IMR-90 (cell line): ENCODE results near the gene CFAP61.

Experiments
- BHLHE40 ChIP-seq: fragments of 150-350 bp; IDR thresholded peaks from 2 replicates; pipeline ENCODE4 v1.6.1; 2016; ENCODE audit warnings: mild to moderate bottlenecking, low read depth, low read length
- CHD1 ChIP-seq: IDR thresholded peaks from 2 replicates; pipeline ENCODE4 v1.6.1; 2012; ENCODE audit warnings: low read depth, low read length, improper control_type of control experiment
- CTCF ChIP-seq: conservative IDR thresholded peaks from 2 replicates; pipeline ENCODE4 v1.5.1; 2012; ENCODE audit warnings: mild to moderate bottlenecking, low read depth, low read length, improper control_type of control experiment
- MAFK ChIP-seq: IDR thresholded peaks from 2 replicates; pipeline ENCODE4 v1.6.1; 2012; ENCODE audit warnings: low read depth, low read length, improper control_type of control experiment
- POLR2A ChIP-seq: IDR thresholded peaks from 2 replicates; pipeline ENCODE4 v1.6.1; 2012; ENCODE audit warnings: mild to moderate bottlenecking, low read depth, low read length
- RAD21 ChIP-seq: IDR thresholded peaks from 2 replicates; pipeline ENCODE4 v1.6.1; 2012; ENCODE audit warnings: low read length, improper control_type of control experiment

- no peak for TF ChIP-seq POLR2A
- no peak for TF ChIP-seq CTCF
- no peak for TF ChIP-seq CHD1
- TF ChIP-seq RAD21: no peak
- no peak for TF ChIP-seq MAFK
- no peak for TF ChIP-seq BHLHE40
Observed at GRCh38 chr20:20217621-20218020, 165.3 kb downstream of the CFAP61 start.
